Keratinocyte (primary cell): Measurements from ENCODE around the gene MRPS12. TPM values are rescaled to one million over a fixed set of nuclear protein-coding genes. Genes with fewer than 3 reads are reported as not detected.

Experiments
- DNase-seq: peaks from one replicate; pipeline ENCODE4 v3.0.0-alpha.2; 2011; ENCODE audit warnings: low read depth, missing footprints, low spot score
- FAIRE-seq: peaks from 2 replicates; lab custom pipeline; 2011; peaks lifted over from hg19 to GRCh38; lab: Jason Lieb, UNC
- H2AFZ ChIP-seq: 2 replicates; pipeline ENCODE4 v1.6.0; 2012; ENCODE audit warnings: low read length, control low read depth, inconsistent platforms; ENCODE audit not compliant: control insufficient read depth
- H3K27ac ChIP-seq: 2 replicates; pipeline ENCODE4 v1.5.1; 2011; ENCODE audit warnings: low read length; ENCODE audit not compliant: control insufficient read depth, insufficient read depth
- H3K27me3 ChIP-seq: 3 replicates; pipeline ENCODE4 v1.6.0; 2011; ENCODE audit warnings: low read length; ENCODE audit not compliant: control insufficient read depth, insufficient read depth; ENCODE audit errors: extremely low read depth
- H3K36me3 ChIP-seq, 2 experiments: 2 replicates in 1 of 2; 3 replicates in 1 of 2; pipeline ENCODE4 v1.5.1; 2011; ENCODE audit warnings: low read length in 2 of 2, mild to moderate bottlenecking in 1 of 2; ENCODE audit not compliant: control insufficient read depth in 2 of 2, insufficient read depth in 2 of 2; ENCODE audit errors: extremely low read depth in 1 of 2
- H3K4me1 ChIP-seq: 3 replicates; pipeline ENCODE4 v1.5.1; 2011; ENCODE audit warnings: low read length; ENCODE audit not compliant: control insufficient read depth, insufficient read depth; ENCODE audit errors: extremely low read depth
- H3K4me2 ChIP-seq: 3 replicates; pipeline ENCODE4 v1.6.0; 2011; ENCODE audit warnings: low read depth, low read length; ENCODE audit not compliant: control insufficient read depth, insufficient read depth; ENCODE audit errors: extremely low read depth
- H3K4me3 ChIP-seq, 3 experiments: fragments of 200-600 bp in 1 of 3; sonication (generic) in 1 of 3; 2 replicates in 2 of 3; 3 replicates in 1 of 3; pipeline ENCODE4 v1.5.1; 2011 to 2016; ENCODE audit warnings: low read length in 3 of 3, mild to moderate bottlenecking in 3 of 3, control low read depth in 2 of 3, inconsistent platforms in 1 of 3, low read depth in 1 of 3, mixed read lengths in 1 of 3, mixed run types in 1 of 3, moderate library complexity in 1 of 3; ENCODE audit not compliant: control insufficient read depth in 2 of 3, insufficient read depth in 2 of 3; ENCODE audit errors: extremely low read depth in 1 of 3
- H3K79me2 ChIP-seq: 2 replicates; pipeline ENCODE4 v1.6.0; 2012; ENCODE audit warnings: low read length; ENCODE audit not compliant: control insufficient read depth, insufficient read depth
- H3K9ac ChIP-seq: 3 replicates; pipeline ENCODE4 v1.6.0; 2011; ENCODE audit warnings: low read length; ENCODE audit not compliant: control insufficient read depth, insufficient read depth; ENCODE audit errors: extremely low read depth
- H3K9me1 ChIP-seq: 3 replicates; pipeline ENCODE4 v1.6.0; 2011; ENCODE audit warnings: low read length; ENCODE audit not compliant: control insufficient read depth, insufficient read depth; ENCODE audit errors: extremely low read depth
- H3K9me3 ChIP-seq: 2 replicates; pipeline ENCODE4 v1.5.1; 2012; ENCODE audit warnings: low read depth, low read length; ENCODE audit not compliant: control insufficient read depth
- H4K20me1 ChIP-seq: 3 replicates; pipeline ENCODE4 v1.6.0; 2011; ENCODE audit warnings: low read length; ENCODE audit not compliant: control insufficient read depth, insufficient read depth; ENCODE audit errors: extremely low read depth
- CTCF ChIP-seq, 3 experiments: IDR thresholded peaks in 1 of 3; conservative IDR thresholded peaks in 1 of 3; optimal IDR thresholded peaks in 1 of 3; 2 replicates in 2 of 3; 3 replicates in 1 of 3; pipeline versions ENCODE3 to v1.5.1; 2011; ENCODE audit warnings: low read length in 3 of 3, mild to moderate bottlenecking in 3 of 3, moderate library complexity in 2 of 3, control low read depth in 1 of 3, inconsistent platforms in 1 of 3; ENCODE audit not compliant: insufficient read depth in 2 of 3; ENCODE audit errors: extremely low read depth in 1 of 3
- EZH2 ChIP-seq: IDR thresholded peaks from one replicate; pipeline ENCODE4 v1.6.1; 2012; ENCODE audit warnings: inconsistent platforms, mild to moderate bottlenecking, low read length, moderate library complexity
- dilution Hi-C: fragments of 300-500 bp; cut with MboI; formaldehyde crosslinking; loops from one replicate; pipeline ENCODE4 v1.7.0; 2020; ENCODE audit warnings: low sequenced_read_pairs; ENCODE audit not compliant: extremely low pct_ligation_motif_present
- polyA plus RNA-seq, 5 experiments: library from polyadenylated mRNA; depleted of rRNA in 3 of 5; stranded (reverse) in 3 of 5; stranded (forward) in 1 of 5; unstranded in 1 of 5; fragments of >200 nt; gene quantifications; 1 replicate in 1 of 5; 2 replicates in 3 of 5; 3 replicates in 1 of 5; pipeline versions ENCODE4 v1.2.1 to v1.2.3, GENCODE V29; 2011 to 2012; ENCODE audit warnings: missing spikeins in 2 of 5, low read depth in 1 of 5, low replicate concordance in 1 of 5

Gene MRPS12
- polyA plus RNA-seq, 1 donor (not counting 4 experiments of a cell fraction or from before 2014, with no cell fraction given), result 37.7 TPM

GRCh38 chr19:38904581-38905539, 25.9 kb upstream of the MRPS12 start:
- H3K9me3 ChIP-seq, result no peaks in the 10 kb centered on the region
- FAIRE-seq (no peak), DNase-seq (no peak)
- H2AFZ ChIP-seq, result no peak overlapping the region
- H3K36me3 ChIP-seq, result peaks cover 4 to 7% of the 10 kb centered on the region in 2 experiments
- no peak overlapping the region for H3K4me2 ChIP-seq
- peaks cover 20% of the 10 kb centered on the region for H3K79me2 ChIP-seq
- H3K27ac ChIP-seq, result no peak overlapping the region
- H4K20me1 ChIP-seq, result no peaks in the 10 kb centered on the region
- no peak for TF ChIP-seq EZH2
- no peak for TF ChIP-seq CTCF (optimal IDR thresholded peaks at IDR 0.05 in 1 of 3, IDR thresholded peaks at IDR 0.05 in 1 of 3, conservative IDR thresholded peaks at IDR 0.05 in 1 of 3; ENCODE audit: extremely low read depth in 1 of 3, insufficient read depth in 2 of 3, low read length in 3 of 3)
- dilution Hi-C loops, result no loop called here
- no peaks in the 10 kb centered on the region for H3K9me1 ChIP-seq
- no peak overlapping the region for H3K9ac ChIP-seq
- no peaks in the 10 kb centered on the region for H3K27me3 ChIP-seq
- H3K4me3 ChIP-seq, result no peak overlapping the region
- H3K4me1 ChIP-seq, result no peaks in the 10 kb centered on the region

- H3K9me1 ChIP-seq, result no peaks in the 10 kb centered on the region
- FAIRE-seq (no peak), DNase-seq (no peak)
- H3K27ac ChIP-seq, result no peak overlapping the region
- no peaks in the 10 kb centered on the region for H3K4me1 ChIP-seq
- peaks cover 4 to 7% of the 10 kb centered on the region in 2 experiments for H3K36me3 ChIP-seq
- no peaks in the 10 kb centered on the region for H4K20me1 ChIP-seq
- no peak overlapping the region for H3K4me2 ChIP-seq
- no peak overlapping the region for H3K9ac ChIP-seq
- dilution Hi-C loops, result no loop called here
- no peak overlapping the region for H2AFZ ChIP-seq
- no peaks in the 10 kb centered on the region for H3K27me3 ChIP-seq
- TF ChIP-seq CTCF (optimal IDR thresholded peaks at IDR 0.05 in 1 of 3, IDR thresholded peaks at IDR 0.05 in 1 of 3, conservative IDR thresholded peaks at IDR 0.05 in 1 of 3; ENCODE audit: extremely low read depth in 1 of 3, insufficient read depth in 2 of 3, low read length in 3 of 3), result no peak
- no peak for TF ChIP-seq EZH2
- H3K79me2 ChIP-seq, result peaks cover 14% of the 10 kb centered on the region
- H3K9me3 ChIP-seq, result no peaks in the 10 kb centered on the region
- H3K4me3 ChIP-seq, result no peak overlapping the region
Observed at GRCh38 chr19:38905620-38906019, 25.1 kb upstream of the MRPS12 start.
